ENCODE measurements around the gene NCK2. TPM values are rescaled to one million over a fixed set of nuclear protein-coding genes. Genes with fewer than 3 reads are reported as not detected.
A peak's percentile ranks its signal among the peaks of the same experiment; 100 is the strongest.

NCK2 gene
- total and polyA plus RNA-seq, 2 experiments from 2014 or later, result 72.6 to 100 TPM

GRCh38 chr2:105749583-105750400 lies 5.1 kb downstream of the NCK2 start:
- no peak for DNase-seq (ENCODE audit: low spot score)
- 92% methylated on average over 18 of the region's 18 CpGs for WGBS (ENCODE audit: low lambda C conversion rate, missing lambda C conversion rate)
- no peak overlapping the region for H3K27ac ChIP-seq
- peaks cover 26% of the 10 kb centered on the region for H3K4me1 ChIP-seq (ENCODE audit: insufficient read depth)
- no peaks in the 10 kb centered on the region for H3K9me3 ChIP-seq (ENCODE audit: low read depth)
- H3K4me2 ChIP-seq, result peak overlapping the region; percentile 90
- H3K36me3 ChIP-seq (replicated peaks; ENCODE audit: insufficient read depth, low read depth), result no peaks in the 10 kb centered on the region
- no peak overlapping the region for H2AFZ ChIP-seq
- no peak overlapping the region for H3K4me3 ChIP-seq
- H3K79me2 ChIP-seq, result peaks cover 98% of the 10 kb centered on the region
- peaks cover 71% of the 10 kb centered on the region for H4K20me1 ChIP-seq (ENCODE audit: insufficient read depth, poor library complexity, severe bottlenecking)
- H3K27me3 ChIP-seq, result no peaks in the 10 kb centered on the region
- TF ChIP-seq EZH2 (IDR thresholded peaks at IDR 0.05; ENCODE audit: borderline replicate concordance), result no peak
- TF ChIP-seq CTCF (IDR thresholded peaks at IDR 0.05; ENCODE audit: poor library complexity), result no peak
- TF ChIP-seq EZH2phosphoT487 (IDR thresholded peaks at IDR 0.05; ENCODE audit: low read depth, severe bottlenecking, unreplicated experiment), result no peak
- no peaks in the 10 kb centered on the region for H3K9me2 ChIP-seq (replicated peaks; ENCODE audit: insufficient read depth)

GRCh38 chr2:105750735-105751134 lies 6.0 kb downstream of the NCK2 start:
- DNase-seq (ENCODE audit: low spot score), result no peak
- peaks cover 76% of the 10 kb centered on the region for H4K20me1 ChIP-seq (ENCODE audit: insufficient read depth, poor library complexity, severe bottlenecking)
- H2AFZ ChIP-seq, result no peak overlapping the region
- H3K9me2 ChIP-seq (replicated peaks; ENCODE audit: insufficient read depth), result no peaks in the 10 kb centered on the region
- H3K36me3 ChIP-seq (replicated peaks; ENCODE audit: insufficient read depth, low read depth), result no peaks in the 10 kb centered on the region
- TF ChIP-seq CTCF (IDR thresholded peaks at IDR 0.05; ENCODE audit: poor library complexity), result no peak
- TF ChIP-seq EZH2phosphoT487 (IDR thresholded peaks at IDR 0.05; ENCODE audit: low read depth, severe bottlenecking, unreplicated experiment), result no peak
- no peak for TF ChIP-seq EZH2 (IDR thresholded peaks at IDR 0.05; ENCODE audit: borderline replicate concordance)
- no peaks in the 10 kb centered on the region for H3K9me3 ChIP-seq (ENCODE audit: low read depth)
- H3K79me2 ChIP-seq, result peaks cover 100% of the 10 kb centered on the region
- H3K4me2 ChIP-seq, result no peak overlapping the region
- no peaks in the 10 kb centered on the region for H3K27me3 ChIP-seq
- WGBS (ENCODE audit: low lambda C conversion rate, missing lambda C conversion rate), result 96% methylated on average over 4 of the region's 4 CpGs
- H3K27ac ChIP-seq, result no peak overlapping the region
- no peak overlapping the region for H3K4me3 ChIP-seq
- H3K4me1 ChIP-seq (ENCODE audit: insufficient read depth), result peaks cover 26% of the 10 kb centered on the region

DNA sequence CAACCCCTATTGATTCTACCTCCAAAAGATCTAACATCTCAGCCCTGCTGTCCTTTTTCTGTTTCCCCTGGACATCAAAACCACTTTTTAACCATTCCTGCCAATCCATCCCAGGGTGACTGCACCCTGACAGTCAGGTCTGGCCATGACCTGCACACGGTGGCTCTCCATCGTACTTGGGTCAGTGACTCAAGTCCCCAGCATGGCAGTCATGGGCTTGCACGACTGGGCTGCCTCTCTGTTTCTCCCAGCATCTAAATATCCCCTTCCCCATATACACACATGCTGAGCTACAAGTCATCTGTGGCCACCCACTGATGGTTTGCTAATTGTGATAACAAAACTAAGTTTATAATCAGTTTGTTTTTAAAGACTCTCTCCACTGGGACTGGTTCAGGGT lies 6.6 kb downstream of the NCK2 start:
- Histone ChIP-seq H3K4me1 (ENCODE audit: insufficient read depth) (peaks cover 26% of the 10 kb centered on the region), H3K27me3 (no peaks in the 10 kb centered on the region), H2AFZ (no peak overlapping the region), H4K20me1 (ENCODE audit: insufficient read depth, poor library complexity, severe bottlenecking) (peaks cover 78% of the 10 kb centered on the region), H3K4me3 (no peak overlapping the region), H3K4me2 (no peak overlapping the region), H3K9me2 (replicated peaks; ENCODE audit: insufficient read depth) (no peaks in the 10 kb centered on the region), H3K27ac (no peak overlapping the region), H3K9me3 (ENCODE audit: low read depth) (no peaks in the 10 kb centered on the region), H3K79me2 (peaks cover 100% of the 10 kb centered on the region), H3K36me3 (replicated peaks; ENCODE audit: insufficient read depth, low read depth) (no peaks in the 10 kb centered on the region)
- 97% methylated on average over 3 of the region's 3 CpGs for WGBS (ENCODE audit: low lambda C conversion rate, missing lambda C conversion rate)
- TF ChIP-seq CTCF (IDR thresholded peaks at IDR 0.05; ENCODE audit: poor library complexity), result no peak
- TF ChIP-seq EZH2 (IDR thresholded peaks at IDR 0.05; ENCODE audit: borderline replicate concordance), result no peak
- TF ChIP-seq EZH2phosphoT487 (IDR thresholded peaks at IDR 0.05; ENCODE audit: low read depth, severe bottlenecking, unreplicated experiment), result no peak
- DNase-seq (ENCODE audit: low spot score), result no peak
